Lower leg skin (tissue), 3 donors: ENCODE results near the gene FBH1.

ENCODE experiments used
- CTCF ChIP-seq, 3 donors: fragments of 450-650 bp; IDR thresholded peaks; one replicate each; pipeline ENCODE4 v1.5.1; 2016; ENCODE audit warnings: antibody characterized with exemption in 3 of 3, mild to moderate bottlenecking in 3 of 3, moderate library complexity in 2 of 3
- POLR2A ChIP-seq, 2 donors: fragments of 450-650 bp; IDR thresholded peaks; one replicate each; pipeline ENCODE4 v1.6.1; 2016 to 2017; ENCODE audit warnings: antibody characterized with exemption in 2 of 2, mild to moderate bottlenecking in 1 of 2, moderate library complexity in 1 of 2

GRCh38 chr10:5970527-5970926 lies 80.5 kb downstream of the FBH1 start:
- TF ChIP-seq CTCF (IDR thresholded peaks at IDR 0.05) (no peak), POLR2A (IDR thresholded peaks at IDR 0.05) (no peak)
